ENCODE measurements around the gene HOXD4.

The HOXD4 gene

DNA sequence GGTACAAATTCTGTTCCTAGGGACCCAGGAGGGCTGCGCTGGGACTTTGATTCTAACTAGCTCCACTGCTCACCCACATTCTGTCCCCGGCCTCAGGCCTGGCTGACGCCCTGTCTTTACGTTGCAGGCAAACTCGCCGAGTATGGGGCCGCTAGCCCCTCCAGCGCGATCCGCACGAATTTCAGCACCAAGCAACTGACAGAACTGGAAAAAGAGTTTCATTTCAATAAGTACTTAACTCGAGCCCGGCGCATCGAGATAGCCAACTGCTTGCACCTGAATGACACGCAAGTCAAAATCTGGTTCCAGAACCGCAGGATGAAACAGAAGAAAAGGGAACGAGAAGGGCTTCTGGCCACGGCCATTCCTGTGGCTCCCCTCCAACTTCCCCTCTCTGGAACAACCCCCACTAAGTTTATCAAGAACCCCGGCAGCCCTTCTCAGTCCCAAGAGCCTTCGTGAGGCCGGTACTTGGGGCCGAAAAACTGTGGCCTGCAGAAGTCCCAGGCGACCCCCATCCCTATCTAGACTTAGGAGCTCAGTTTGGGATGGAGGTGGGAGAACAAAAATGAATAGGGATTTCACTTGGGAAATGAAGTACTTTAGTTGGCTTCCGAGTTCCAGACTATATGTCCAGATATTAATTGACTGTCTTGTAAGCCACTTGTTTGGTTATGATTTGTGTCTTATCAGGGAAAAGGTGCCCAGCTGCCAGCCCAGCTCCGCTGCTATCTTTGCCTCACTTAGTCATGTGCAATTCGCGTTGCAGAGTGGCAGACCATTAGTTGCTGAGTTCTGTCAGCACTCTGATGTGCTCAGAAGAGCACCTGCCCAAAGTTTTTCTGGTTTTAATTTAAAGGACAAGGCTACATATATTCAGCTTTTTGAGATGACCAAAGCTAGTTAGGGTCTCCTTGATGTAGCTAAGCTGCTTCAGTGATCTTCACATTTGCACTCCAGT, 38.6 kb downstream of the HOXD4 start:
- ATAC-seq: no peak
- TF ChIP-seq, protein P1, sequence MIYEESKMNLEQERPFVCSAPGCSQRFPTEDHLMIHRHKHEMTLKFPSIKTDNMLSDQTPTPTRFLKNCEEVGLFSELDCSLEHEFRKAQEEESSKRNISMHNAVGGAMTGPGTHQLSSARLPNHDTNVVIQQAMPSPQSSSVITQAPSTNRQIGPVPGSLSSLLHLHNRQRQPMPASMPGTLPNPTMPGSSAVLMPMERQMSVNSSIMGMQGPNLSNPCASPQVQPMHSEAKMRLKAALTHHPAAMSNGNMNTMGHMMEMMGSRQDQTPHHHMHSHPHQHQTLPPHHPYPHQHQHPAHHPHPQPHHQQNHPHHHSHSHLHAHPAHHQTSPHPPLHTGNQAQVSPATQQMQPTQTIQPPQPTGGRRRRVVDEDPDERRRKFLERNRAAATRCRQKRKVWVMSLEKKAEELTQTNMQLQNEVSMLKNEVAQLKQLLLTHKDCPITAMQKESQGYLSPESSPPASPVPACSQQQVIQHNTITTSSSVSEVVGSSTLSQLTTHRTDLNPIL (CRISPR knock-in tag; IDR thresholded peaks at IDR 0.05; ENCODE audit: low read depth): no peak
- no peak for TF ChIP-seq ARNTL (CRISPR knock-in tag; IDR thresholded peaks at IDR 0.05; ENCODE audit: borderline replicate concordance, low read depth)
- TF ChIP-seq OSR1 (CRISPR knock-in tag; IDR thresholded peaks at IDR 0.05): no peak
- TF ChIP-seq, protein P2, sequence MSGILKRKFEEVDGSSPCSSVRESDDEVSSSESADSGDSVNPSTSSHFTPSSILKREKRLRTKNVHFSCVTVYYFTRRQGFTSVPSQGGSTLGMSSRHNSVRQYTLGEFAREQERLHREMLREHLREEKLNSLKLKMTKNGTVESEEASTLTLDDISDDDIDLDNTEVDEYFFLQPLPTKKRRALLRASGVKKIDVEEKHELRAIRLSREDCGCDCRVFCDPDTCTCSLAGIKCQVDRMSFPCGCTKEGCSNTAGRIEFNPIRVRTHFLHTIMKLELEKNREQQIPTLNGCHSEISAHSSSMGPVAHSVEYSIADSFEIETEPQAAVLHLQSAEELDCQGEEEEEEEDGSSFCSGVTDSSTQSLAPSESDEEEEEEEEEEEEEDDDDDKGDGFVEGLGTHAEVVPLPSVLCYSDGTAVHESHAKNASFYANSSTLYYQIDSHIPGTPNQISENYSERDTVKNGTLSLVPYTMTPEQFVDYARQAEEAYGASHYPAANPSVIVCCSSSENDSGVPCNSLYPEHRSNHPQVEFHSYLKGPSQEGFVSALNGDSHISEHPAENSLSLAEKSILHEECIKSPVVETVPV (CRISPR knock-in tag; IDR thresholded peaks at IDR 0.05): no peak
- no peak for TF ChIP-seq CSDC2 (CRISPR knock-in tag; IDR thresholded peaks at IDR 0.05)
- no peak for TF ChIP-seq ESRRG (CRISPR knock-in tag; IDR thresholded peaks at IDR 0.05)

DNA sequence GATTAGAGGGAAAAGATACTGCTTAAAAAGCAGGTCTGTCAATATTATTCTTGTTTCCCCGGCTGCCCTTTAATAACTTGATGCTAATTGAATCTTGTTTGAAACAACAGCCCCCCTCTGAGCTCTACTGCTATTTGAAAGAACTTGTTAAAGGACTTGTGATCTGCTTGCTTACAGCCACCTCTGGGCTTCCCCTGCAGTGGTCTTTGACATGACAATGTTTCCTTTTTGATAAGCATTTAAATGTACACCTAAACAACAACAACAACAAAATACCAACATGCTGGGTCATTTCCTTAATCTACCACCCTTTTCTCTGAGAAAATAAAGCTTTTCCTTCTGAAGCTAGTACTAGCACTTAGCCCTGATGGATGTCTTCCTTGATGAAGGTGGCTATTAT, 41.0 kb downstream of the HOXD4 start:
- TF ChIP-seq ZC3H10 (CRISPR knock-in tag; IDR thresholded peaks at IDR 0.05) (no peak), CSDC2 (CRISPR knock-in tag; IDR thresholded peaks at IDR 0.05) (no peak), BACH2 (CRISPR knock-in tag; IDR thresholded peaks at IDR 0.05; ENCODE audit: borderline replicate concordance) (no peak), ZNF565 (CRISPR knock-in tag; conservative IDR thresholded peaks at IDR 0.05; ENCODE audit: low read depth) (no peak), ZFP30 (CRISPR knock-in tag; IDR thresholded peaks at IDR 0.05) (no peak), PPARA (CRISPR knock-in tag; IDR thresholded peaks at IDR 0.05; ENCODE audit: borderline replicate concordance) (no peak), SNAI2 (CRISPR knock-in tag; IDR thresholded peaks at IDR 0.05) (no peak), ARNTL (CRISPR knock-in tag; IDR thresholded peaks at IDR 0.05; ENCODE audit: borderline replicate concordance, low read depth) (no peak), TOX (CRISPR knock-in tag; IDR thresholded peaks at IDR 0.05; ENCODE audit: borderline replicate concordance) (no peak), GLIS3 (CRISPR knock-in tag; IDR thresholded peaks at IDR 0.05) (no peak), ZNF70 (CRISPR knock-in tag; IDR thresholded peaks at IDR 0.05) (no peak), ZNF8 (CRISPR knock-in tag; IDR thresholded peaks at IDR 0.05) (no peak)
- TF ChIP-seq, protein P3, sequence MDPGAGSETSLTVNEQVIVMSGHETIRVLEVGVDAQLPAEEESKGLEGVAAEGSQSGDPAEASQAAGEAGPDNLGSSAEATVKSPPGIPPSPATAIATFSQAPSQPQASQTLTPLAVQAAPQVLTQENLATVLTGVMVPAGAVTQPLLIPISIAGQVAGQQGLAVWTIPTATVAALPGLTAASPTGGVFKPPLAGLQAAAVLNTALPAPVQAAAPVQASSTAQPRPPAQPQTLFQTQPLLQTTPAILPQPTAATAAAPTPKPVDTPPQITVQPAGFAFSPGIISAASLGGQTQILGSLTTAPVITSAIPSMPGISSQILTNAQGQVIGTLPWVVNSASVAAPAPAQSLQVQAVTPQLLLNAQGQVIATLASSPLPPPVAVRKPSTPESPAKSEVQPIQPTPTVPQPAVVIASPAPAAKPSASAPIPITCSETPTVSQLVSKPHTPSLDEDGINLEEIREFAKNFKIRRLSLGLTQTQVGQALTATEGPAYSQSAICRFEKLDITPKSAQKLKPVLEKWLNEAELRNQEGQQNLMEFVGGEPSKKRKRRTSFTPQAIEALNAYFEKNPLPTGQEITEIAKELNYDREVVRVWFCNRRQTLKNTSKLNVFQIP (CRISPR knock-in tag; IDR thresholded peaks at IDR 0.05; ENCODE audit: borderline replicate concordance, low read depth): no peak
- TF ChIP-seq, protein P4, sequence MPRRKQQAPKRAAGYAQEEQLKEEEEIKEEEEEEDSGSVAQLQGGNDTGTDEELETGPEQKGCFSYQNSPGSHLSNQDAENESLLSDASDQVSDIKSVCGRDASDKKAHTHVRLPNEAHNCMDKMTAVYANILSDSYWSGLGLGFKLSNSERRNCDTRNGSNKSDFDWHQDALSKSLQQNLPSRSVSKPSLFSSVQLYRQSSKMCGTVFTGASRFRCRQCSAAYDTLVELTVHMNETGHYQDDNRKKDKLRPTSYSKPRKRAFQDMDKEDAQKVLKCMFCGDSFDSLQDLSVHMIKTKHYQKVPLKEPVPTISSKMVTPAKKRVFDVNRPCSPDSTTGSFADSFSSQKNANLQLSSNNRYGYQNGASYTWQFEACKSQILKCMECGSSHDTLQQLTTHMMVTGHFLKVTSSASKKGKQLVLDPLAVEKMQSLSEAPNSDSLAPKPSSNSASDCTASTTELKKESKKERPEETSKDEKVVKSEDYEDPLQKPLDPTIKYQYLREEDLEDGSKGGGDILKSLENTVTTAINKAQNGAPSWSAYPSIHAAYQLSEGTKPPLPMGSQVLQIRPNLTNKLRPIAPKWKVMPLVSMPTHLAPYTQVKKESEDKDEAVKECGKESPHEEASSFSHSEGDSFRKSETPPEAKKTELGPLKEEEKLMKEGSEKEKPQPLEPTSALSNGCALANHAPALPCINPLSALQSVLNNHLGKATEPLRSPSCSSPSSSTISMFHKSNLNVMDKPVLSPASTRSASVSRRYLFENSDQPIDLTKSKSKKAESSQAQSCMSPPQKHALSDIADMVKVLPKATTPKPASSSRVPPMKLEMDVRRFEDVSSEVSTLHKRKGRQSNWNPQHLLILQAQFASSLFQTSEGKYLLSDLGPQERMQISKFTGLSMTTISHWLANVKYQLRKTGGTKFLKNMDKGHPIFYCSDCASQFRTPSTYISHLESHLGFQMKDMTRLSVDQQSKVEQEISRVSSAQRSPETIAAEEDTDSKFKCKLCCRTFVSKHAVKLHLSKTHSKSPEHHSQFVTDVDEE (CRISPR knock-in tag; IDR thresholded peaks at IDR 0.05): no peak
- TF ChIP-seq, protein P1 (CRISPR knock-in tag; IDR thresholded peaks at IDR 0.05; ENCODE audit: low read depth): no peak
- TF ChIP-seq, protein P5, sequence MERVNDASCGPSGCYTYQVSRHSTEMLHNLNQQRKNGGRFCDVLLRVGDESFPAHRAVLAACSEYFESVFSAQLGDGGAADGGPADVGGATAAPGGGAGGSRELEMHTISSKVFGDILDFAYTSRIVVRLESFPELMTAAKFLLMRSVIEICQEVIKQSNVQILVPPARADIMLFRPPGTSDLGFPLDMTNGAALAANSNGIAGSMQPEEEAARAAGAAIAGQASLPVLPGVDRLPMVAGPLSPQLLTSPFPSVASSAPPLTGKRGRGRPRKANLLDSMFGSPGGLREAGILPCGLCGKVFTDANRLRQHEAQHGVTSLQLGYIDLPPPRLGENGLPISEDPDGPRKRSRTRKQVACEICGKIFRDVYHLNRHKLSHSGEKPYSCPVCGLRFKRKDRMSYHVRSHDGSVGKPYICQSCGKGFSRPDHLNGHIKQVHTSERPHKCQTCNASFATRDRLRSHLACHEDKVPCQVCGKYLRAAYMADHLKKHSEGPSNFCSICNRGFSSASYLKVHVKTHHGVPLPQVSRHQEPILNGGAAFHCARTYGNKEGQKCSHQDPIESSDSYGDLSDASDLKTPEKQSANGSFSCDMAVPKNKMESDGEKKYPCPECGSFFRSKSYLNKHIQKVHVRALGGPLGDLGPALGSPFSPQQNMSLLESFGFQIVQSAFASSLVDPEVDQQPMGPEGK (CRISPR knock-in tag; IDR thresholded peaks at IDR 0.05; ENCODE audit: borderline replicate concordance): no peak
- TF ChIP-seq, protein P2 (CRISPR knock-in tag; IDR thresholded peaks at IDR 0.05): no peak
- no peak for ATAC-seq

Data from SK-N-SH treated with all-trans-retinoic acid at 6 μM for 48 hours (cell line).